ENCODE data around the gene MICOS13. TPM values are rescaled to one million over a fixed set of nuclear protein-coding genes. Genes with fewer than 3 reads are reported as not detected.

The MICOS13 gene
- total RNA-seq, 1 donor from 2014 or later = 7.5 TPM

DNA sequence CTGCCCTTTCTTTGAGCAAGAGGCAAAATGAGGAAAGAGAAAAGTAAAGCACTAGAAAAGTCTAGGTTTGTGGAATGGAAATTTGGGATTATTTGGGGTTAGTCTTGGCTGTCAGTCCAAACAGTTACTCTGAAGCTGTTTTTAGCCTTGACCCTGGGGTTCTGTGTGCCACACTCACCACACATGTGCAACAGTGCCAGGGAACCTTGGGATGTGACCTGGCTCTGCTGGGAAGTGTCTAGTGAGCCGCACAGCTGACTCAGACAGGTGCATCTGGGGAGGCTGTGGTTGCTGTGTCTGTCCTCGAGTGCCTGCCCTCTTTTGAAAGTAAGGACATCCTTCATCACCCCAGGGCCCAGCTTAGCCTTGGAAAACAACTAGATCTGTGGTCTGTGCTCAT is 15.8 kb downstream of the MICOS13 start:
- TF ChIP-seq, protein P1, sequence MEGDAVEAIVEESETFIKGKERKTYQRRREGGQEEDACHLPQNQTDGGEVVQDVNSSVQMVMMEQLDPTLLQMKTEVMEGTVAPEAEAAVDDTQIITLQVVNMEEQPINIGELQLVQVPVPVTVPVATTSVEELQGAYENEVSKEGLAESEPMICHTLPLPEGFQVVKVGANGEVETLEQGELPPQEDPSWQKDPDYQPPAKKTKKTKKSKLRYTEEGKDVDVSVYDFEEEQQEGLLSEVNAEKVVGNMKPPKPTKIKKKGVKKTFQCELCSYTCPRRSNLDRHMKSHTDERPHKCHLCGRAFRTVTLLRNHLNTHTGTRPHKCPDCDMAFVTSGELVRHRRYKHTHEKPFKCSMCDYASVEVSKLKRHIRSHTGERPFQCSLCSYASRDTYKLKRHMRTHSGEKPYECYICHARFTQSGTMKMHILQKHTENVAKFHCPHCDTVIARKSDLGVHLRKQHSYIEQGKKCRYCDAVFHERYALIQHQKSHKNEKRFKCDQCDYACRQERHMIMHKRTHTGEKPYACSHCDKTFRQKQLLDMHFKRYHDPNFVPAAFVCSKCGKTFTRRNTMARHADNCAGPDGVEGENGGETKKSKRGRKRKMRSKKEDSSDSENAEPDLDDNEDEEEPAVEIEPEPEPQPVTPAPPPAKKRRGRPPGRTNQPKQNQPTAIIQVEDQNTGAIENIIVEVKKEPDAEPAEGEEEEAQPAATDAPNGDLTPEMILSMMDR (IDR thresholded peaks at IDR 0.05) = no peak
- TF ChIP-seq EZH2phosphoT487 (IDR thresholded peaks at IDR 0.05) = no peak
- TF ChIP-seq EZH2 (IDR thresholded peaks at IDR 0.05) = no peak
- no peak for DNase-seq (ENCODE audit: low spot score)
- Histone ChIP-seq H3K9ac (no peak overlapping the region), H3K36me3 (no peaks in the 10 kb centered on the region), H3K79me2 (ENCODE audit: low read depth) (no peaks in the 10 kb centered on the region), H3F3A (ENCODE audit: low read depth) (peaks cover 3% of the 10 kb centered on the region), H3K4me2 (no peak overlapping the region), H4K20me1 (ENCODE audit: low read depth) (peaks cover 17% of the 10 kb centered on the region), H2AFZ (replicated peaks) (no peak overlapping the region), H3K4me1 (no peaks in the 10 kb centered on the region), H3K27me3 (no peaks in the 10 kb centered on the region), H3K4me3 (no peak overlapping the region), H3K27ac (no peak overlapping the region), H3K9me3 (ENCODE audit: low read depth) (no peaks in the 10 kb centered on the region)
- Mint-ChIP-seq H3K9me3 (no peaks in the 10 kb centered on the region), H3K36me3 (peaks cover 26% of the 10 kb centered on the region), H3K4me3 (no peak overlapping the region), H3K4me1 (no peaks in the 10 kb centered on the region), H3K27me3 (ENCODE audit: insufficient read depth, low read depth) (peaks cover 7% of the 10 kb centered on the region), H3K27ac (no peak overlapping the region)

DNA sequence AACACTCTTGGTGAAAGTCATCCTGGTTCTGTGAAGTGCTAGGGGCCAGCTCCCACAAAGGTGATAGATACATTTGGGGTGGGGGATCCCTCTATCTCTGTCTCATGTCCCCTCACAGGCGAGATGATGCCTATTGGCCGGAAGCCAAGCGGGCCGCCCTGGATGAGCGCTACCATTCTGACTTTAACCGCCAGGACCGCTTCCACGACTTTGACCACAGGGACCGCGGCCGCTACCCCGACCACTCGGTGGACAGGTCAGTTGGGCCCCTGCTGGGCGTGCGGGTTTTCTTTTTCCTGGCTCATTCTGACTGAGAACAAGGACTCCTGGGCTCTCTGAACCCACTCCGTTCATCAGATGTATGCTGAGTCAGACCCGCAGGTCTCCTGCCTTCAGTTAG is 16.4 kb downstream of the MICOS13 start:
- peaks cover 17% of the 10 kb centered on the region for H4K20me1 ChIP-seq (ENCODE audit: low read depth)
- no peaks in the 10 kb centered on the region for H3K27me3 ChIP-seq

DNA sequence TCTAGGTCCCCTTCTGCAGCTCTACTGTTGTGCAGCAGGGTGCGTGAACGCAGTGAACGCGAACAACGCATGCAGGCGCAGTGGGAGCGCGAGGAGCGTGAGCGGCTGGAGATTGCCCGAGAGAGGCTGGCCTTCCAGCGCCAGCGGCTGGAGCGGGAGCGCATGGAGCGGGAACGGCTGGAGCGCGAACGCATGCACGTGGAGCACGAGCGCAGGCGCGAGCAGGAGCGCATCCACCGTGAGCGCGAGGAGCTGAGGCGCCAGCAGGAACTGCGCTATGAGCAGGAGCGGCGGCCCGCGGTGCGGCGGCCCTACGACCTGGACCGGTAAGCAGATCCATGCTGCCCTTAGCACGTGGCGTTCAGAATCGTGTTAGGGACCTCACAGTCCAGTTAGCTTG is 18.8 kb downstream of the MICOS13 start:
- TF ChIP-seq EZH2phosphoT487 (IDR thresholded peaks at IDR 0.05) = no peak
- TF ChIP-seq EZH2 (IDR thresholded peaks at IDR 0.05) = no peak
- TF ChIP-seq, protein P1 (IDR thresholded peaks at IDR 0.05) = no peak
- Histone ChIP-seq H3K27ac (no peak overlapping the region), H3K4me1 (no peaks in the 10 kb centered on the region), H4K20me1 (ENCODE audit: low read depth) (peaks cover 14% of the 10 kb centered on the region), H3K4me3 (no peak overlapping the region), H3K9me3 (ENCODE audit: low read depth) (no peaks in the 10 kb centered on the region), H3K4me2 (no peak overlapping the region), H3F3A (ENCODE audit: low read depth) (peaks cover 3% of the 10 kb centered on the region), H3K36me3 (no peaks in the 10 kb centered on the region), H3K27me3 (no peaks in the 10 kb centered on the region), H2AFZ (replicated peaks) (no peak overlapping the region), H3K79me2 (ENCODE audit: low read depth) (no peaks in the 10 kb centered on the region), H3K9ac (no peak overlapping the region)
- Mint-ChIP-seq H3K27me3 (ENCODE audit: insufficient read depth, low read depth) (peaks cover 5% of the 10 kb centered on the region), H3K27ac (no peak overlapping the region), H3K4me3 (no peak overlapping the region), H3K9me3 (no peaks in the 10 kb centered on the region), H3K4me1 (no peaks in the 10 kb centered on the region), H3K36me3 (peaks cover 30% of the 10 kb centered on the region)
- DNase-seq (ENCODE audit: low spot score) = no peak

More for the DNA sequence above, 16.4 kb downstream of the MICOS13 start:
- H3K9me3 ChIP-seq (ENCODE audit: low read depth) = no peaks in the 10 kb centered on the region
- peaks cover 7% of the 10 kb centered on the region for H3K27me3 Mint-ChIP-seq (ENCODE audit: insufficient read depth, low read depth)
- no peaks in the 10 kb centered on the region for H3K4me1 Mint-ChIP-seq
- H3K4me1 ChIP-seq = no peaks in the 10 kb centered on the region
- no peak for DNase-seq (ENCODE audit: low spot score)
- no peak overlapping the region for H3K27ac Mint-ChIP-seq
- H3K79me2 ChIP-seq (ENCODE audit: low read depth) = no peaks in the 10 kb centered on the region
- H3K4me3 ChIP-seq = no peak overlapping the region
- no peaks in the 10 kb centered on the region for H3K36me3 ChIP-seq
- H3F3A ChIP-seq (ENCODE audit: low read depth) = peaks cover 3% of the 10 kb centered on the region
- H3K4me3 Mint-ChIP-seq = no peak overlapping the region
- H2AFZ ChIP-seq (replicated peaks) = no peak overlapping the region
- H3K4me2 ChIP-seq = no peak overlapping the region
- H3K9me3 Mint-ChIP-seq = no peaks in the 10 kb centered on the region
- no peak overlapping the region for H3K27ac ChIP-seq
- no peak for TF ChIP-seq EZH2phosphoT487 (IDR thresholded peaks at IDR 0.05)
- no peak for TF ChIP-seq EZH2 (IDR thresholded peaks at IDR 0.05)
- TF ChIP-seq, protein P1 (IDR thresholded peaks at IDR 0.05) = no peak
- peaks cover 26% of the 10 kb centered on the region for H3K36me3 Mint-ChIP-seq
- H3K9ac ChIP-seq = no peak overlapping the region
